Activated CD4-positive, alpha-beta T cell treated with anti-CD3 and anti-CD28 coated beads, Interleukin-2, amount 10 ng/mL, durations not matched to agents 7 days and 5 days (primary cell): ENCODE results near the gene FLOT2. TPM values are rescaled to one million over a fixed set of nuclear protein-coding genes. Genes with fewer than 3 reads are reported as not detected.
"Not testable (repeated sequence)": the region's sequence is repeated elsewhere in the genome, so short reads cannot be mapped to it uniquely, and the experiment has no call there.

Experiments used
- CTCF ChIA-PET: fragments of 350-600 bp; sonication (Branson Sonifier 250); formaldehyde crosslinking; loops from one replicate; lab custom pipeline; 2021; ENCODE audit warnings: antibody characterized with exemption; lab: Charles Lee
- POLR2A ChIA-PET: fragments of 350-600 bp; sonication (Branson Sonifier 250); formaldehyde crosslinking; loops from one replicate; lab custom pipeline; 2021; ENCODE audit warnings: antibody characterized with exemption; lab: Charles Lee
- DNase-seq: peaks from one replicate; pipeline ENCODE4 v3.0.0-alpha.2; 2020
- H3K27ac Mint-ChIP-seq: one replicate; pipeline ENCODE4 v1.8.0; 2021; ENCODE audit warnings: mild to moderate bottlenecking, moderate library complexity, mixed read lengths
- H3K27me3 Mint-ChIP-seq: one replicate; pipeline ENCODE4 v1.8.0; 2021; ENCODE audit warnings: mixed read lengths
- H3K36me3 Mint-ChIP-seq: one replicate; pipeline ENCODE4 v1.8.0; 2021; ENCODE audit warnings: low read depth, mixed read lengths
- H3K4me1 Mint-ChIP-seq: one replicate; pipeline ENCODE4 v1.8.0; 2021; ENCODE audit warnings: mixed read lengths
- H3K4me3 Mint-ChIP-seq: one replicate; pipeline ENCODE4 v1.8.0; 2021; ENCODE audit warnings: mild to moderate bottlenecking, moderate library complexity, mixed read lengths
- H3K9me3 Mint-ChIP-seq: one replicate; pipeline ENCODE4 v1.8.0; 2021; ENCODE audit warnings: mixed read lengths
- total RNA-seq, 2 experiments: library from RNA; stranded (reverse); gene quantifications; one replicate each; pipeline ENCODE4 v1.2.3, GENCODE V29; 2021

The FLOT2 gene
- total RNA-seq, 2 experiments from 2014 or later, result 200 to 212 TPM

- CTCF ChIA-PET, result interaction anchor here (0.7 to 5.3 kb wide), 30 partner anchors 8 to 267 kb away, joined by 3 to 32 read pairs (median 4); partner anchors contain the start of genes NEK8, PHF12 and TLCD1
- H3K4me3 Mint-ChIP-seq, result peak overlapping the region; percentile 88
- peaks cover 50% of the 10 kb centered on the region for H3K4me1 Mint-ChIP-seq
- no peaks in the 10 kb centered on the region for H3K27me3 Mint-ChIP-seq
- POLR2A ChIA-PET, result no interaction called here
- peaks cover 38% of the 10 kb centered on the region for H3K36me3 Mint-ChIP-seq
- peak; percentile 55 for DNase-seq
- peak overlapping the region; percentile 89 for H3K27ac Mint-ChIP-seq
- H3K9me3 Mint-ChIP-seq, result no peaks in the 10 kb centered on the region
Measured at GRCh38 chr17:28901866-28902818, 4.6 kb upstream of the FLOT2 start.

- POLR2A ChIA-PET, result no interaction called here
- H3K4me3 Mint-ChIP-seq, result peak overlapping the region; percentile 88
- H3K9me3 Mint-ChIP-seq, result no peaks in the 10 kb centered on the region
- H3K4me1 Mint-ChIP-seq, result peaks cover 55% of the 10 kb centered on the region
- no peaks in the 10 kb centered on the region for H3K27me3 Mint-ChIP-seq
- H3K36me3 Mint-ChIP-seq, result peaks cover 43% of the 10 kb centered on the region
- CTCF ChIA-PET, result interaction anchor here (1.2 to 5.3 kb wide), 10 partner anchors 9 to 173 kb away, joined by 3 to 32 read pairs (median 6); partner anchors contain the start of genes ERAL1, NEK8, PHF12 and TLCD1
- H3K27ac Mint-ChIP-seq, result peak overlapping the region; percentile 89
- no peak for DNase-seq
Measured at GRCh38 chr17:28900986-28901726, 3.6 kb upstream of the FLOT2 start.

GRCh38 chr17:28899212-28899815 is 1.8 kb upstream of the FLOT2 start:
- Mint-ChIP-seq H3K27me3 (no peaks in the 10 kb centered on the region), H3K4me3 (no peak overlapping the region), H3K27ac (peak overlapping the region; percentile 51), H3K36me3 (peaks cover 48% of the 10 kb centered on the region), H3K9me3 (no peaks in the 10 kb centered on the region), H3K4me1 (peaks cover 64% of the 10 kb centered on the region)
- ChIA-PET CTCF (interaction anchor here (0.9 to 3.6 kb wide), 7 partner anchors 9 to 218 kb away, joined by 3 to 31 read pairs (median 4); partner anchors contain the start of gene TLCD1), POLR2A (interaction anchor here (0.6 kb wide), 1 partner anchor 154 kb away, joined by 3 read pairs; no protein-coding TSS in a partner anchor)
- DNase-seq, result no peak

GRCh38 chr17:28898527-28898955 is 1.0 kb upstream of the FLOT2 start:
- no peak for DNase-seq
- Mint-ChIP-seq H3K27ac (peak overlapping the region; percentile 41), H3K27me3 (no peaks in the 10 kb centered on the region), H3K4me1 (peaks cover 62% of the 10 kb centered on the region), H3K4me3 (peak overlapping the region; percentile 40), H3K36me3 (peaks cover 52% of the 10 kb centered on the region), H3K9me3 (no peaks in the 10 kb centered on the region)
- ChIA-PET CTCF (interaction anchor here (0.9 to 3.6 kb wide), 12 partner anchors 9 to 219 kb away, joined by 3 to 31 read pairs (median 4); partner anchors contain the start of genes FAM222B and TLCD1), POLR2A (no interaction called here)

- Mint-ChIP-seq H3K27me3 (no peaks in the 10 kb centered on the region), H3K27ac (peak overlapping the region; percentile 97), H3K9me3 (no peaks in the 10 kb centered on the region), H3K4me1 (peaks cover 63% of the 10 kb centered on the region), H3K4me3 (peak overlapping the region; percentile 98), H3K36me3 (peaks cover 58% of the 10 kb centered on the region)
- POLR2A ChIA-PET, result no interaction called here
- CTCF ChIA-PET, result interaction anchor here (0.9 to 3.6 kb wide), 12 partner anchors 11 to 219 kb away, joined by 3 to 31 read pairs (median 4); partner anchors contain the start of genes FAM222B and TLCD1
- DNase-seq, result peak; percentile 38
Measured at GRCh38 chr17:28897769-28898526, 415 bp upstream of the FLOT2 start.

GRCh38 chr17:28896491-28896883 is 1.0 kb downstream of the FLOT2 start:
- Mint-ChIP-seq H3K27ac (peak overlapping the region; percentile 97), H3K4me1 (peaks cover 67% of the 10 kb centered on the region), H3K9me3 (no peaks in the 10 kb centered on the region), H3K27me3 (no peaks in the 10 kb centered on the region), H3K4me3 (peak overlapping the region; percentile 98), H3K36me3 (peaks cover 63% of the 10 kb centered on the region)
- DNase-seq, result no peak
- ChIA-PET CTCF (interaction anchor here (0.6 to 3.6 kb wide), 6 partner anchors 47 to 169 kb away, joined by 3 to 31 read pairs (median 4); partner anchors contain the start of gene TLCD1), POLR2A (no interaction called here)

- Mint-ChIP-seq H3K36me3 (peaks cover 68% of the 10 kb centered on the region), H3K27me3 (no peaks in the 10 kb centered on the region), H3K4me3 (peak overlapping the region; percentile 98), H3K27ac (peak overlapping the region; percentile 97), H3K9me3 (no peaks in the 10 kb centered on the region), H3K4me1 (peaks cover 72% of the 10 kb centered on the region)
- POLR2A ChIA-PET, result no interaction called here
- CTCF ChIA-PET, result interaction anchor here (1.1 to 1.6 kb wide), 5 partner anchors 48 to 169 kb away, joined by 3 to 5 read pairs (median 3); no protein-coding TSS in a partner anchor
- DNase-seq, result no peak
Measured at GRCh38 chr17:28895794-28896447, 1.6 kb downstream of the FLOT2 start.

GRCh38 chr17:28893248-28894183 is 4.0 kb downstream of the FLOT2 start:
- DNase-seq, result peak; percentile 27
- not testable (repeated sequence) for H3K27me3 Mint-ChIP-seq, H3K9me3 Mint-ChIP-seq
- POLR2A ChIA-PET, result interaction anchor here (0.6 kb wide), 1 partner anchor 366 kb away, joined by 3 read pairs; no protein-coding TSS in a partner anchor
- Mint-ChIP-seq H3K27ac (peak overlapping the region; percentile 100), H3K36me3 (peaks cover 60% of the 10 kb centered on the region), H3K4me1 (peaks cover 67% of the 10 kb centered on the region), H3K4me3 (peak overlapping the region; percentile 68)
- CTCF ChIA-PET, result interaction anchor here (0.9 to 3.1 kb wide), 12 partner anchors 9 to 167 kb away, joined by 3 to 24 read pairs (median 4); partner anchors contain the start of genes DHRS13 and TLCD1

GRCh38 chr17:28892024-28892423 is 5.5 kb downstream of the FLOT2 start:
- ChIA-PET POLR2A (interaction anchor here (0.5 to 0.7 kb wide), 2 partner anchors 105 to 117 kb away, joined by 3 to 5 read pairs; no protein-coding TSS in a partner anchor), CTCF (interaction anchor here (0.6 to 3.1 kb wide), 7 partner anchors 11 to 1291 kb away, joined by 3 to 24 read pairs (median 3); partner anchors contain the start of gene DHRS13)
- Mint-ChIP-seq H3K9me3 (no peaks in the 10 kb centered on the region), H3K4me3 (no peak overlapping the region), H3K36me3 (peaks cover 55% of the 10 kb centered on the region), H3K4me1 (peaks cover 60% of the 10 kb centered on the region), H3K27me3 (no peaks in the 10 kb centered on the region), H3K27ac (peak overlapping the region; percentile 83)
- no peak for DNase-seq

GRCh38 chr17:28891201-28891600 is 6.3 kb downstream of the FLOT2 start:
- Mint-ChIP-seq H3K4me3 (no peak overlapping the region), H3K36me3 (peaks cover 49% of the 10 kb centered on the region), H3K27me3 (no peaks in the 10 kb centered on the region), H3K27ac (peak overlapping the region; percentile 83), H3K9me3 (no peaks in the 10 kb centered on the region), H3K4me1 (peaks cover 56% of the 10 kb centered on the region)
- no peak for DNase-seq
- ChIA-PET CTCF (interaction anchor here (0.7 to 3.1 kb wide), 6 partner anchors 9 to 141 kb away, joined by 3 to 24 read pairs (median 4); partner anchors contain the start of gene DHRS13), POLR2A (no interaction called here)
